C4-2B (cell line): ENCODE measurements around the gene ANKS1B.

Experiments
- H3K27ac ChIP-seq: fragments of 450-650 bp; 2 replicates; pipeline ENCODE4 v1.5.1; 2017
- CTCF ChIP-seq: fragments of 450-650 bp; conservative IDR thresholded peaks from 2 replicates; pipeline ENCODE4 v1.5.1; 2017; ENCODE audit warnings: mild to moderate bottlenecking
- ZFX ChIP-seq: fragments of 450-650 bp; IDR thresholded peaks from 2 replicates; pipeline ENCODE4 v1.6.1; 2017

The ANKS1B gene

GRCh38 chr12:99213047-99213446 is 771.7 kb downstream of the ANKS1B start:
- H3K27ac ChIP-seq = no peak overlapping the region
- TF ChIP-seq ZFX = no peak
- TF ChIP-seq CTCF = no peak

DNA sequence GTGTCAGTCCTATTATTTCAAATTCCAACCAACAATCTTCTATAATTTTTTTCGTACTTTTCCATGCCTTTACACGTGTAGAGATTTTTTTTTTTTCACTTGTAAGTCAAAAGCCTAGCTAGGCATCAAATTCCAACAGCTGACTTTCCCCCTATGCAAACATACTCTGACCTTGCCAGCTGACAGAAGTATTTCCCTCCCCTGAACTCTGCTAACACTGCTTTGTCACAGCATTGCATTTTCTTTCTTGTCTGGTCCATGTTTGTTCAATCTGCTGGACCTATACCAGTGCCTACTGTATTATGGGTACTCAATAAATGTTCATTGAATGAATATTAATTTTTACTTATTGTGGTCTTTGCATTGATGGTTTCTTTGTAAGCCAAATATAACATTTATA is 772.5 kb downstream of the ANKS1B start:
- TF ChIP-seq CTCF = no peak
- TF ChIP-seq ZFX = no peak
- no peak overlapping the region for H3K27ac ChIP-seq

- no peak overlapping the region for H3K27ac ChIP-seq
- TF ChIP-seq ZFX (no peak), CTCF (no peak)
These were observed 779.6 kb downstream of the ANKS1B start for GRCh38 chr12:99205111-99205510.

GRCh38 chr12:99201906-99202645 is 782.7 kb downstream of the ANKS1B start:
- TF ChIP-seq CTCF = no peak
- TF ChIP-seq ZFX = no peak

GRCh38 chr12:99200711-99201384 is 783.9 kb downstream of the ANKS1B start:
- H3K27ac ChIP-seq = no peak overlapping the region
- TF ChIP-seq CTCF (no peak), ZFX (no peak)

More at GRCh38 chr12:99201906-99202645, 782.7 kb downstream of the ANKS1B start:
- H3K27ac ChIP-seq = no peak overlapping the region

DNA sequence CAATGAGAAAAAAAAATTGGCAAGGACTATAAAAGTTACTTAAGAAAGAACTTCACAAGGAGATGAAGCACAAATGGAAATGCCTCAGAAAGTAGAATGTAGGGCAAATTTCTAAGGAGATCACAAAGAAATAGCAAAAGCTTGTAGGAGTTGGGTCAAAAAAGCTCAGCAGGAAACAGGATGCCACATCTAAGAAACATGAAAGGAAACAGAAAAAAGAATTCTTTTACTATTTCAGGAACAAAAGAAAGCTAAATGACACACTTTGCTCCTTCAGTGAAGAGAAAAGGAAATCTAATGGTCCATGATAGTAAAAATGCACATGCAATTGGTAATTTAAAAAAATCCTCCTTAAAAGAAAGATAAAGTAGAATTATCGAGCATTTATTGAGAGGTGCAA is 789.3 kb downstream of the ANKS1B start:
- no peak overlapping the region for H3K27ac ChIP-seq
- TF ChIP-seq ZFX (no peak), CTCF (no peak)

DNA sequence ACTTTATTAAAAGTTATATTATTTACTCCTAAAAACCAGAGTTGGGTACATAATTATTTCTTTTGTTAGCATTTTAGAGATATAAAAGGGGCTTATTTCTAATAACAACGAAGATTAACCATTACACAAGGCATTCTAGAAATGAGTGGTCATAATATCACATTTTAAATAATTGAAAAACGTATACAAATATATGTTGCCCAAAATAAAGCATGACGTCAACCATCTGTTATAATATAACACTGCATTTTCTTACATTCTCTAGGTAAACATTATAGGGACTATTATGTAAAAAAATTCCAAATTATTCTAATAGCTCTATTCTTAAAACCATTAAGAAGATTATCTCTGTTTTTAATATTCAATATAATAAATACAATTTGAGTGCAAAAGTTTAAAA is 792.2 kb downstream of the ANKS1B start:
- TF ChIP-seq ZFX (no peak), CTCF (no peak)
- H3K27ac ChIP-seq = no peak overlapping the region
